ENCODE results near the gene MICAL3.

Gene MICAL3

DNA sequence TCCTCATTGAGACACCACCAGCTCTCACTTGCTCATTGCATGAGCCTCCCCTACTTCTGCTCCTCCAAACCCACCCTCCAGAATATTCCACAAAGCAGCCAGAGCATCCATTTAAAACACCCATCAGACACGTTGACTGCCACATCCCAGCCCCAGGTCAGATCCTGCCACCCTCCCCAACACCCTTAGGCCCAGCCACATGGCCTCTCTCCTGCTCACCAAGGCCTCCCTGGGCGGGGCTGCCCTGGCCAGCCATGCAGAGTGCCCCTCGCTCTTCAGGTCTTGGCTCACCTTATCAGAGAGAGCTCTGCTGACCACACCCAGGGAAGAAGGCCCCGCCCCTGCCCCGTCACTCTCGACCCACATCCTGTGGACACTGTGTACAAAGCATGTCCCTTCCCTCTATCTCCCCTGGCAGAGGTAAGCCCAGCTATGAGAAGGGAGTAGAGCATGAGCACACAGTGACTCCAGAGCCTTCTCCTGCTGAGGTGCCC lies 106.8 kb downstream of the MICAL3 start:
- no peak for DNase-seq (ENCODE audit: low read depth in 2 of 3, low spot score in 1 of 3)

DNA sequence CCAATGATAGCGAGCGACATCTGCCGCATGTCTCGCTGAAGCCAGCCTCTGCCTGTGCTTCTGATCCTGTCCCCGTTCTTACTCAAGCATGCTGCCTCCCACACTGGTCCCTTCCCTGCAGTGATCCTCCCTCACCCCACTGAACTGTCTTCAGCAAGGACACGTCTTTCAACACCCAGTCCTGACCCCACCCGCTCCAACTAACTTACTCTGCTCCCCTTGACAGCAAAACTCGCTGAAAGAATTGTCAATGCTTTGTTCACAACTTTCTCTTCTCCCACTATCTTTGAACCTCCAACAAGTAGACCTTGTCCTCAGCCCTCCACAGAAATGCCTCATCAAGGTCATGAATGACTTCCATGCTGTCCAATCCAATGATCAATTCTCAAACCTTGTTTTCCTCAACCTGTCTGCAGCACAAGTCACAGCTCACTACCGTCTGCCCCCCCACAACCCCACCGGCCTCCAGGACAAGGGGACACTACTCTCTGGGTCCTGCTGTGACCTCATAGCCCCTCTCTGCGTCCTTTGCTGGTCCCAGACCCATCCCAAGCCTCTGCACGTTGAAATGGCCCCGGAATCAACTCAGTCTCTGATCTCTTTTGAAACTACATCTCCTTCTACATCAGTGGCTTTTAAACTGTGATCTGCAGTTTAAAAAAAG lies 108.0 kb downstream of the MICAL3 start:
- DNase-seq (ENCODE audit: low read depth in 2 of 3, low spot score in 1 of 3): no peak

DNA sequence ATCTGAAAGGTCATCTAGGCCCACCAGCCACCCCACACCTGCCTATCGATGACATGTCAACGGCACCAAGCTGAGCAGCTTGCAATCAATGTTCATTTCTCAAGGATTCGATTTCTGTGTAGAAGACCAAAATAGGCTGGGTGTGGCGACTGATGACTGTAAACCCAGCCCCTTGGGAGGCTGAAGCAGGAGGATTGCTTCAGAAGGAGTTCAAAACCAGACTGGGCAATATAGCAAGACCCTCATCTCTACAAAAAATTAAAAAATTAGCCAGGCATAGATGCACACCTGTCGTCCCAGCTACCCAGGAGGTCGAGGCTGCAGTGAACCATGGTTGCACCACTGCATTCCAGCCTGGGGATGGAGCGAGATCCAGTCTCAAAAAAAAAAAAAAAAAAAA lies 108.7 kb downstream of the MICAL3 start:
- DNase-seq (ENCODE audit: low read depth in 2 of 3, low spot score in 1 of 3): no peak

DNA sequence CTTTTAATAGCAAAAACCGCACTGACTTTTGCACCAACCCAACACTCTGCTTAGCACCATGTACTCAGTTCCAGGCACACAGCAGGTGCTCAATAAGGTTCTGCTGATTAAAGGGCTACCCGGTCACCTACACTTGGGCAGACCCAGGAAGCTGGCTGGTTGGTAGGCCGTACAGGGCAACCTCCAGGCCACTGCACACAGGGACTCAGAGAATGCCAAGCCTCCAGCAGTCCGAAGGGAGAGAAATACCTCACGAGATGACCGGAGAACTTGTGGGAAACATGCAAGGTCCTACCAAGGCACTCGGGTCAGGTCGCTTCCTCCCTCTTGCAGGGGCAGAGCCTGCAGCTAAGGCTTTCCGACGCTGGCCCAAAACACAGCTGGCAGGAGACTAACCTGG lies 109.2 kb downstream of the MICAL3 start:
- no peak for DNase-seq (ENCODE audit: low read depth in 2 of 3, low spot score in 1 of 3)

DNA sequence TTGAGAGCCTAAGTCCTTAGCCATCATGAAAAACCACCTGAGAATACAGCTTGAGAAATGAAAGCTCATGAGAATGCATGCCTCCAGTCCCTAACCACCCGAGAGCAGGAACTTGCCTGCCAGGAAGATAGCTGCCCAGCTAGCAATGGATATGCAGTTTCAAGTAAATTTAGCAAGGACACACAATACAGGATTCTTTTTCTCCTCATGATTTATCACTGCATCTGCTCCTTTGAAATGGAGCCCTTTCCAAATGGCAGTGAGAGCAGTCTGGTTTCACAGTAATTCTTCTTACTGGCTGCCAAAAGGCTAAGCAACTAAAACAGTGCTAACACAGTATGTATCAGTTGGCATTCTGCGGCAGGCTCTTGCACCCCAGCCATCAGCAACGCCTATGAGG lies 109.9 kb downstream of the MICAL3 start:
- no peak for DNase-seq (ENCODE audit: low read depth in 2 of 3, low spot score in 1 of 3)

DNA sequence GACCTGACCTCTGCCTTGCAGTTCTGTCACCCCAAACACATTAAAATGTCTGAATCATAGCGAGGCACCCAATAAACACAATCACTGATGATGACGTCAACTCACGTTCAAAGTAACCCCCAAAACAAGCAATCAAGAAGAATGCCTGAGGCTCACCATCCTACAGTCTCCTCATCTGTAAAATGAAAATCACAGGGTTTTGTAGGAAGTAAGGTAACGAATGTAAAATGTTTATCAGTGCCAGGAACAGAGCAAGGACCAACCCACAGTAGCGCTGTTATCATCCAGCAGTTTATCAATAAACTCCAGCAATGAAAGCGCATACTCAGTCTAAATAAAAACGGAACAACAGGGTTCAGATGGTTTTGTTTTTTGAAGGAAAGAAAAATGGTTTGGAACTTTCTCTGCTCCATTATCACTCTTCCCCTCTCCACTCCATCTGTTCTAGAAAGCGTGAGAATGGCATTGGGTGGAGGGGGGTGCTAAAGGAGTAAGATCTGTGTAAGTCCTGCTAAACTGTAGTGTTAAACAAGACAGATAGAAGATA lies 110.5 kb downstream of the MICAL3 start:
- no peak for DNase-seq (ENCODE audit: low read depth in 2 of 3, low spot score in 1 of 3)

DNA sequence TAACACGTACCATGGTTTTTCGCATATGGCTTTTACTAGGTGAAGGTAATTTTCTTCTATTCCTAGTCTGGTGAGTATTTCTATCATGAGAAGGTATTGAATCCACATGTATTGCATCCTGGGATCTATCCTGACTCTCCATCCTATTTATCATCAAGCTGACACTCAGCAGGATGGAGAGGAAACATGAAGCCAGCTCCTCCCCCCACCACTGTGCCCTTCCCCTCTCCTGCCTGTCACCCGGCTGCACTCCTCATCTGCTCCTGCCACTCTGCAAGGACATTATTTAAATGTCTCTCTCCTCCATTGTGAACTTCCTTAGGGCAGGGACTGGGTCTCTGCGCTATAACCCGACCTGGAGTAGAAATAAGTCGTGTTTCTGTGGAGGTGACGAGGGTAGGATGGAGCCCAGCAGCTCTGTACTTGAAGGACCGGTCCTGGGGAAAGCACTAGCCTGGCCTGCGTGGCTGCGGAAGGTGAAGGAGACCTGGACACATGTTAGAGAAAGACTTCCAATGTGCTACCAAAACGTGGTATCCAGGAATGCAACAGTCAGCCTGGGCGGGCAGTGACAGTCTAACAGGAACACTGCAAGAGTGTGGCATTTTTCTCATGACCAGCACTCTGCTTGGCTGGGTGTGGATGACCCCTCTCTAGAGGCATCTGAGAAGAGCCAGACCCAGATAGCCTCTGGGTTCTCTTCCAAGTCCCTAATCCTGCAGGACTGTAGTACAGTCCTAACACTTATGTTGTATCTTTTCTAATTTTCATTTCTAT lies 111.2 kb downstream of the MICAL3 start:
- DNase-seq (ENCODE audit: low read depth in 2 of 3, low spot score in 1 of 3): no peak

DNA sequence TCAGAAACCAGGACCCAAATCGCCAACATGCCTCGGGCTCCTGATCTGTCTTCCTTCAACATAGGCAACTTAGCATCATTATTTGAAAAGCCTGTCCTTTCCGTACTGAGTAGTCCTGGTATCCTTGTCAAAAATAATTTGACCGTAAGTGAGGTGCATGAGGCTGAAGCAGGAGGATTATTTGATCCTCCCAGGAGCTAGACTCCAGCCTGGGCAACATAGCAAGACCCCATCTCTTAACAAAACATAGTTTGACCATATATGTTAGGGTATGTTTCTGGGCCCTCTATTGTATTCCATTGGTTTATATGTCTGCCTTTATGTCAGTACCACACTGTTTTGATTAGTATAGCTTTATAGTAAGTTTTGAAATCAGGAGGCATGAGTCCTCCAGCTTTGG lies 112.5 kb downstream of the MICAL3 start:
- no peak for DNase-seq (ENCODE audit: low read depth in 2 of 3, low spot score in 1 of 3)

DNA sequence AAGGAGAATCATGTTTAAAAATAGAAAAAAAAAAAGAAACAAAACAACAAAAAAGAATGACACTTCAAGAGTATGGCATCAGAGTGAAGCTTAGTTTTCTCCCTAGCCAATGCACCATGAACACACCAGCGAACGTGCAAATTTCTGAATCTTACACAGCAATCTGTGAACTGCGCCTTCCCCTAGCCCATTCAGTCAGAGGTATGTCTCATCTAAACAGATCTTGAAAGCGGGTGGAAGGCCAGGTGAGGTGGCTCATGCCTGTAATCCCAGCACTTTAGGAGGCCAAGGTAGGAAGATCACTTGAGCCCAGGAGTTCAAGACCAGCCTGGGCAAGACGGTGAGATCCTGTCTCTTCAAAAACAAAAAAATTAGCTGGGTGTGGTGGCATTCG lies 113.1 kb downstream of the MICAL3 start:
- no peak for DNase-seq (ENCODE audit: low read depth in 2 of 3, low spot score in 1 of 3)

DNA sequence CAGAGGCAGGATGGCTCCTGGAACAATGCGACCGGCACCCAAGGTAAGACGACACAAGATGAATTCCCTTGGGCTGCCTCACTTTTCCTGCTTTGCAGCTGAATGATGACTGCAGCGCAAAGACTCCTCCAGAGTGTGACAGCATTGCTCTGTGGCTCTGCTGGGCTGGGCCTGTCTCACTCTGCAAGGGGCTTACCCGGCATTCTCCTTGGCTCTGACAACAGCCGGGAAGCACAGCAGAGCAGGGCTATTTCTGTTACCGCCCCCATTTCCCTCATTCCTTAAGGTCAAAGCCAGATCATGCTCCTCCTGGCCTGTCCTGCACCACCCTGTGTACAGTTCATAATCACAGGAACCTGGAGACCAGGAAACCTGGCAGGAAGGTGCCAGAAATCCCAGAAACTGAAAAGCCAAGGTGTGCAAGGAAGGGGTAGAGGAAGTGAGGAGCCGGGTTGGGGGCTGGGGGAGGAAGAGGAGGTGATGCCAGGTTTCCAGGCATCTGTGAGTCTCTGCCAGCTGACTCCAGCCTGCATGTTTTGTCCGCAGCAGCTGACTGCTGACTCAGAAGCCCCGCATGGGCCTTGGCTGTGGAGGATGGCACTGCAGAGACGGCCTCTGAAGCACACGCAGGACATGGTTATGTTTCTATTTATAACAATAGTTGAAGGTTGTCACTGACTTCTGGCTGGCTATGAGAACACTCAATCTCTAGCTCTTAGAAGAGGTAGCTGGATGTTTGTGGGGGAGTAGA lies 113.6 kb downstream of the MICAL3 start:
- no peak for DNase-seq (ENCODE audit: low read depth in 2 of 3, low spot score in 1 of 3)

DNA sequence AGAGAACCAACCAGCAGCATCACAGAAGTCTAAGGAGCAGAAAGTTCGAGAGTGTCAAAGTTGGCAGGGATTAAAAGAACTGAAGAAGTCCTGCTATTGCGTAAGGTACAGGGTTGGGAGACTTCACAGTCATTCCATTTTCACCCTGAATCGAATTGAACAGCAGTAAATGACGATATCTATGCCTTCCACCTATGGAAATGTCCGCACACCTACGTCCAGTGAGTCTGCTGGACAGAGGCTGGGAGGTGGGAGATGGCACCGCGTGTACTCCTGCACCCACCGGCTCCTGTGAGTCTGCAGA lies 116.7 kb downstream of the MICAL3 start:
- no peak for DNase-seq (ENCODE audit: low read depth in 2 of 3, low spot score in 1 of 3)

DNA sequence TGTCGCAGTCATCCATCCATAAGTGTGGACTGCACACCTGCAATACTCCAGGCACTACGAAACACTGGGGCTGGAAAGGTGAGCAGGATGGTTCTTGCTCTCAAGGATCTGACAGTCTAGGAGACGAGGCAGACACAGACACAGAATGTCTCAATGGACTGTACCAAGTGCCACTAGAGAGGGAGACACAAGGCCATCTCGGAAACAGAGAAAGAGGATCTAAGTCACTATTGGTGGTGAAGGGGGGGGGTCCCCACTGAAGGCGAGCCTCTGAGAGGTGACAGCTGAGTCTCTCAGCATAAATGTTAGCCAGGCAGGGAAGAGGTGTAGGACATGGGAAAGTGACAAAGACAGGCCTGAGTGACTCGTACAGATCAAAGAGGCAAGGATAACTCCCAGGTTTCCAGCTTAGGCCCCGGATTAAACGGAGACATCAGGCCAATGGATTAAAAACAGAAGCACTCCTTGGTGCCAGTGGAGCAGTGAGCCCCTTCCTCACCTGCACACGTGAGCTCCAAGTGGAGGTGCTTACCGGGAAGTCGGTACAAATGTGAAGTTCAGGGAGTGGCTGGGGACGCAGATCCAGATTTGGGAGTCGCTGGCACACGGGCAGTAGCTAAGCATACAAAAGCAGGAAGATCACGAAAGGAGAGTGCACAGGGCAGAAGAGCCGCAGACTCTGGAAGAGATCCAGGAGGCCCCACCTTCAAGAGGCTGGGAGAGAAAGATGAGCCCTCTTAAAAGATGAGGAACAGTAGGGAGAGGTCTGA lies 117.2 kb downstream of the MICAL3 start:
- DNase-seq (ENCODE audit: low read depth in 2 of 3, low spot score in 1 of 3): no peak

DNA sequence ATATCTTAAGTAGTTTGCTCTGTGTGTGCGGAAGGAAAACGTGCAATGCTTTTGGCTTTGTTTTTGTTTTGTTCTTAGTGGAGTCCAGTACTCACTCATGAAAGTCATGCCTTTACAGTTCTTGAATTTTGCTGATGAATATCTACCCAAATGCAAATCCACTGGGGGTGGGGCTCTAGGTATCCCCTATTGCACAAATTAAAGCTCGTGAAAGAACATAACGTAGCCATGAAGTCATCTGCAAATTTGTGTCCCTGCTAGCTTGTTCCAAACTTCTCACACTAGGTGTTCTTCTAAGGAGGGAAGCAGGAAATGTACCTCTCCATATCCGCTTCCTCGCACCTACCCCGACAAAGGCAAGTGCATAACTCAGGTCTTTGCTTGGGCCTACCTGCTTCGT lies 118.9 kb downstream of the MICAL3 start:
- DNase-seq (ENCODE audit: low read depth in 2 of 3, low spot score in 1 of 3): no peak

DNA sequence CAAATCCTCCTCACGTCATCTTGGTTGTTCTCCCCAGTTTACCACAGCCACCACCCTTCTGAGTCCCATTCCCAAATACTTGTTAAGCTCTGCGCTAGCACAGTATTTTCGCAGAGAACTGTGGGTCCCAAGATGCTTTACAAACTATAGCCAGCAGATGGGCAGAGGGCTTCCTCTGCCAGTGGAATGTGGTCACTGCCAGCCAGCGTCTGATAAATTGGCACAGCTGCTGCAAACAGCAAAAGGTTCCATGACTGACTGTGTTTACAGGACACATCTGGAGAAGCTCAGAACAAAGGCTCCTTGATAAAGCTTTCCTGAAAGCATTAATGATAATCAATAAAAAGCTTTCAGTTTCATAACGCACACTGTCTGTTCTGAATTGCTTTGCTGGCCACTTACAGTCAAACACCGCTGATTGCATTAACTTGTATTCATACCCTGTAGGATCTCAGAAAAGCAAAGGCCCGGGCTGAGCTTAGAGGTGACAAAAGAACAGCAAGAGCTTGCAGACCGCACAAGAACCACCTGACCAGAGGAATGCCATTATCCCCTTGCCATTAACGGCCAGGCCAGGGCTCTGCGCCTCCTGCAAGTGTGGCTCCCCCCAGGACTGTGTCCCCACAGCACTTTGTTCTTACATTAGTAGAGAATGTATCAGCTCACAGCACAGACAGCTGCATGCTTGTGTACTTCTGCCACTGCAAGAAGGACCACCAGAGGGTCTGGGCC lies 120.6 kb downstream of the MICAL3 start:
- DNase-seq (ENCODE audit: low read depth in 2 of 3, low spot score in 1 of 3): no peak

DNA sequence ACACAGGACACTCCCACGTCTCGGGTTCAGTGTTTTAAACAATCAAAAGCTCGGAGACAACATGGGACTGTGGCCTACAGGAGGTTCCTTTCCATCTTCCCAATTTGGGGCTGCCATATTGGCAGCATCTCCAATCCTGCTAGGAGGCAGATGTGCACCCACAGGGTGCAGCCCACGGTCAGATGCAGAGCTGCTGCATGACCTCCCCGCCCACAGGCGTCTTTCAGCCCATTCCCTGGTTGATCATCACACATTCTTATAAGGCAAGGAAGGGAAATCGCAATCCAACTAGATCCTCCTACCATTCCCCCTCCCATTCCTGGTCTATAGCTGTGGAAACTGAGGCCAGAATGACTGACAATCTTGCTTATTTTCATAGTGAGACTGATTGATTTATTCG lies 121.4 kb downstream of the MICAL3 start:
- no peak for DNase-seq (ENCODE audit: low read depth in 2 of 3, low spot score in 1 of 3)

DNA sequence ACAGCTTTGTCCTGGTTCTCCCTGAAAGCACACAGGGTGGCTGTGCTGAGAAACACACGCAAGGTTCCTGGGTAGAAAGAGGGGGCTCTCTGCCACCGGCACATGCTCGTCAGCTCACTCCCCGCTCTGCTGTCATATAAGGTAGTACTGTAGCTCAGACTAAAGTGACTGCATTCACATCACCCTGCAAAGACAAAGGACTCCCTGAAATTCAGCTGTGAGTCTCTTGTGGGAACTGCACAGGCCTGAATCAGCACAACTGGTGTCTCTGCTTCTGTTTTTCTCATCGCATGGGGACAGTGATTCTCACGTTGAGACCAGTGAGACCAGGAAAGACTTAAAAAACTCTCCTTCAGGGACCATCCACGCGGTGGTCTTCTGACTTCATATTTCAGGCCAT lies 126.0 kb downstream of the MICAL3 start:
- no peak for DNase-seq (ENCODE audit: low read depth in 2 of 3, low spot score in 1 of 3)

DNA sequence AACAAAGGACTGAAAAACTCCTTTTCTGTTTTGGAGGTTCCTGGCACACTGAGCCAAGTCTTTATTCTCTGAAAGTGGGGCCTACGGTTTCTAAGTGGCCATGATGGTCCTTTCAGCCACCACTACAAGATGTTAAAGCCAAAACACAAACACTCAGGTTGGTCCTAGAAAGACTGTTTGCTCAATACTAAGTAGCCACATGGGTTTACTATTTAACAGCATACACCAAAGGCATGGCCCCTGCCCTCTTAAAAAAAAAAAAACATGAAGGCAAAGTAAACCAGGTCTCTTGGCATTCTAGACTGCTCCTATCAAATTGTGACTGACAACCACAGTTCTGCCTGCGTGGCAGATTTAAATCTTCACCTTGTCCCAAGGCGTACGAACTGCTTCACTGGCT lies 126.5 kb downstream of the MICAL3 start:
- DNase-seq (ENCODE audit: low read depth in 2 of 3, low spot score in 1 of 3): no peak

DNA sequence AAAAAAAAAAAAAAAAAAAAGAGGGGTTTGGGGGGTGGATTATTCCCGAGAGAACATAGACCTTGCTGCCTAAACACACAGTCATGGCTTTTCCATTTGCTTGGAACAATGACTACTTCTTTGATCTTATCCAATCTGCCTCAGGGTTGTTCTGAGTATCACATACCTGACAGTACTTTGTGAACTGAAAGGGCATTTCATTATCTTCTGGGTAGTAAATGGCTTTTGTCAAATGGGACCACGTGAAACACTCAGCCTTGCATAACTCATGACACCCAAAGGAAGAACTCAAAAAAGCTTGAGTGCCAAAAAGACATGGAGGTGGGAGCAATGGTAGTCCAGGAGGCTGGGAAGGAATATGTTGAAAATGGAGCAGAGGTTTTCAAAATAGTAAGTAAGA lies 126.9 kb downstream of the MICAL3 start:
- no peak for DNase-seq (ENCODE audit: low read depth in 2 of 3, low spot score in 1 of 3)

DNA sequence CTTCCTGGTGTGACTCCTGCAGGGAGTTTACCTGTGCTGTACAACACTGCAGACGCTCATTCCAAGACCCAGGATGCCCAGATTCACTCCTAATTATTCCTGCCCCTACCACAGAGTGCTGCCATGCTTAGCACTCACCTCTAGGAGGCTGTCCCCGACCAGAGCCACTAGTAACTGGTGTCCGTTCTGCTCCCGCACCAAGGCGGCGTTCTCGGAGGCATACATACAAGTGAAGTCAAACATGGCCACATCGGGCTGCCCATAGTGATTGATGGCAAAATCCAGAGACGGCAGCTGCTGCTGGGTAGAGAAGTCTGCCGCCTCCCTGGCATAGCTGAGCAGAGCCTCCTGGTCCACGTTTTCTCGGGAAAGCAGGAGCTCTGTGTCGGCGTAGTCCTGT lies 127.8 kb downstream of the MICAL3 start:
- DNase-seq (ENCODE audit: low read depth in 2 of 3, low spot score in 1 of 3): no peak

DNA sequence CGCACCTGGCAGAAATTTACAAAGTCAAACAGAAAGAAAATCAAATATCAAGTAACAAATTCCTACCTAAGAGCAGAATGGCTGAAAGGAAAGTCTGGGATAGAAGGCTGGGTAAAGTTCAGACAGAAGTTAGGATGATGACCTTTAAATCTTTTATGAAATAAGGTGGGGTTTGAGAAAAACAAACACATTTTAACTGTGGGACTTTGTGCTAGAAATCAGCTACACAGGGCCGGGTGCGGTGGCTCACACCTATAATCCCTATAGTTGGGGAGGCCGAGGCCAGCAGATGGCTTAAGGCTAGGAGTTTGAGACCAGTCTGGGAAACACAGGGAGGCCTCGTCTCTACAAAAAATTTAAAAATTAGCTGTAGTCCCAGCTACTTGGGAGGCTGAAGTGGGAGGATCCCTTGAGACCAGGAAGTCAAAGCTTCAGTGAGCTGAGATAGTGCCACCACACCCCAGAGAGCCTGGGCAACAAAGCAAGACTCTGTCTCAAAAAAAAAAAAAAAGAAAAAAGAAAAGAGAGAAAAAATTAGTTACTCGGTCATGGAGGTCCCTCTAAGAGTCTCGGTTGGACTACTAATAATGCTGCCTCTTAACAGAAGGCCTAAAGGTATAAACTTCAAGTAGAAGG lies 130.3 kb downstream of the MICAL3 start:
- DNase-seq (ENCODE audit: low read depth in 2 of 3, low spot score in 1 of 3): no peak

All from stimulated activated CD4-positive, alpha-beta T cell treated with anti-CD3 and anti-CD28 coated beads, Interleukin-12 subunit alpha, Interleukin-12 subunit beta, amount 100 ng/mL, for 48 hours (primary cell).